ENCODE data around the gene FABP6. TPM values are rescaled to one million over a fixed set of nuclear protein-coding genes. Genes with fewer than 3 reads are reported as not detected.

FABP6 gene
- total and polyA plus RNA-seq, 9 of the 15 experiments (the other 6 are each of a cell fraction or from before 2014, with no cell fraction given) = 0.11 to 0.33 (median 0.21) TPM; not detected in 4

DNA sequence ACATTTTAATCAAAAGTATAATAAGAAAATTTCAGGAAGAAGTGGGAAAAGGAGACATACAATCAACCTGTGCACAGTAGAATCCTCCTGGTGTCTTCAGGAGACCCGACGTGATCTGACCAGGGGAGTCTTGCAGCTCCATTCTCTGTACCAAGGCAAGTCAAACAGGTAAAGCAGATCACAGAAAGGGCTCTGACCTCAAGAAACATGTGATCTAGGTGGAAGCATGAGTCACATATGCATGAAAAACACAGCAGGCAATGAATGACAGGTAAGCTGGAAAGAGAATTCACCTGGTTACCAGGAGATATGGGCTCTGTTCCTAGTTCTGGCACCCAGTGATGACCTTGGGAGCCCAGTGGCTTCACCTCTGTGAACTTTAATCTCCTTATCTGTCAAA, 19.4 kb upstream of the FABP6 start:
- Histone ChIP-seq H3K36me3 (ENCODE audit: control insufficient read depth, insufficient read depth, low read length) (no peaks in the 10 kb centered on the region), H3K9ac (ENCODE audit: insufficient read depth in 1 of 2, low read depth in 2 of 2, low read length in 2 of 2) (no peak overlapping the region), H3K9me3 (replicated peaks; ENCODE audit: control insufficient read depth, insufficient read depth, low read depth, low read length) (0 out of 2 replicates have a peak, but pooled peaks cover 1% of the 10 kb centered on the region), H3K27me3 (ENCODE audit: control insufficient read depth in 2 of 2, insufficient read depth in 2 of 2, low read length in 2 of 2) (peaks cover 17 to 34% of the 10 kb centered on the region in 2 experiments), H3K4me3 (no peak overlapping the region), H3K4me2 (ENCODE audit: insufficient read depth, low read length) (no peak overlapping the region), H3K9me1 (ENCODE audit: control insufficient read depth, insufficient read depth, low read length) (no peaks in the 10 kb centered on the region), H2AFZ (ENCODE audit: low read depth, low read length) (no peak overlapping the region), H3K27ac (ENCODE audit: extremely low read depth, low read depth, low read length) (no peak overlapping the region), H3K79me2 (ENCODE audit: control insufficient read depth, insufficient read depth, low read length) (no peaks in the 10 kb centered on the region), H3K4me1 (replicated peaks in 1 of 2; ENCODE audit: control insufficient read depth in 2 of 2, insufficient read depth in 2 of 2, low read length in 2 of 2) (no peaks in the 10 kb centered on the region), H4K20me1 (replicated peaks; ENCODE audit: control insufficient read depth, insufficient read depth, low read length) (no peaks in the 10 kb centered on the region)
- DNase-seq (ENCODE audit: extremely low read depth in 1 of 4, low spot score in 3 of 4) (no peak), ATAC-seq (no peak), FAIRE-seq (no peak)
- intact Hi-C loops (cut with micrococcal nuclease) = no loop called here
- BruUV-seq (replicated peaks) = no TSS peak
- POLR2A ChIA-PET = interaction anchor here (1.2 kb wide), 1 partner anchor 11 kb away, joined by 3 read pairs; no protein-coding TSS in a partner anchor
- CTCF ChIA-PET (ENCODE audit: low intra/inter-chr PET ratio) = no interaction called here
- in situ Hi-C loops (cut with MboI) = no loop called here
- TF ChIP-seq TBL1XR1 (IDR thresholded peaks at IDR 0.05; ENCODE audit: low read length in 2 of 2) (no peak), TBP (optimal IDR thresholded peaks at IDR 0.05; ENCODE audit: low read depth, low read length) (no peak)
- TF ChIP-seq, protein P1, sequence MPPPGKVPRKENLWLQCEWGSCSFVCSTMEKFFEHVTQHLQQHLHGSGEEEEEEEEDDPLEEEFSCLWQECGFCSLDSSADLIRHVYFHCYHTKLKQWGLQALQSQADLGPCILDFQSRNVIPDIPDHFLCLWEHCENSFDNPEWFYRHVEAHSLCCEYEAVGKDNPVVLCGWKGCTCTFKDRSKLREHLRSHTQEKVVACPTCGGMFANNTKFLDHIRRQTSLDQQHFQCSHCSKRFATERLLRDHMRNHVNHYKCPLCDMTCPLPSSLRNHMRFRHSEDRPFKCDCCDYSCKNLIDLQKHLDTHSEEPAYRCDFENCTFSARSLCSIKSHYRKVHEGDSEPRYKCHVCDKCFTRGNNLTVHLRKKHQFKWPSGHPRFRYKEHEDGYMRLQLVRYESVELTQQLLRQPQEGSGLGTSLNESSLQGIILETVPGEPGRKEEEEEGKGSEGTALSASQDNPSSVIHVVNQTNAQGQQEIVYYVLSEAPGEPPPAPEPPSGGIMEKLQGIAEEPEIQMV (tag; conservative IDR thresholded peaks at IDR 0.05; ENCODE audit: low read depth) = no peak
- 3% methylated on average over 2 of the region's 2 CpGs for WGBS (ENCODE audit: insufficient coverage, low coverage, missing lambda C conversion rate)

- Histone ChIP-seq H3K4me2 (ENCODE audit: insufficient read depth, low read length) (no peak overlapping the region), H3K4me1 (replicated peaks in 1 of 2; ENCODE audit: control insufficient read depth in 2 of 2, insufficient read depth in 2 of 2, low read length in 2 of 2) (no peaks in the 10 kb centered on the region), H3K9me1 (ENCODE audit: control insufficient read depth, insufficient read depth, low read length) (no peaks in the 10 kb centered on the region), H3K27me3 (ENCODE audit: control insufficient read depth in 2 of 2, insufficient read depth in 2 of 2, low read length in 2 of 2) (peaks cover 18 to 38% of the 10 kb centered on the region in 2 experiments), H3K79me2 (ENCODE audit: control insufficient read depth, insufficient read depth, low read length) (no peaks in the 10 kb centered on the region), H3K27ac (ENCODE audit: extremely low read depth, low read depth, low read length) (no peak overlapping the region), H3K9ac (ENCODE audit: insufficient read depth in 1 of 2, low read depth in 2 of 2, low read length in 2 of 2) (no peak overlapping the region), H3K4me3 (no peak overlapping the region), H3K36me3 (ENCODE audit: control insufficient read depth, insufficient read depth, low read length) (no peaks in the 10 kb centered on the region), H4K20me1 (replicated peaks; ENCODE audit: control insufficient read depth, insufficient read depth, low read length) (no peaks in the 10 kb centered on the region), H3K9me3 (replicated peaks; ENCODE audit: control insufficient read depth, insufficient read depth, low read depth, low read length) (0 out of 2 replicates have a peak, but pooled peaks cover 1% of the 10 kb centered on the region), H2AFZ (ENCODE audit: low read depth, low read length) (no peak overlapping the region)
- WGBS (ENCODE audit: insufficient coverage, low coverage, missing lambda C conversion rate) = 14% methylated on average over 9 of the region's 9 CpGs
- no TSS peak for BruUV-seq (replicated peaks)
- in situ Hi-C loops (cut with MboI) (no loop called here), intact Hi-C loops (cut with micrococcal nuclease) (no loop called here)
- FAIRE-seq (no peak), ATAC-seq (no peak), DNase-seq (ENCODE audit: extremely low read depth in 1 of 4, low spot score in 3 of 4) (no peak)
- ChIA-PET CTCF (ENCODE audit: low intra/inter-chr PET ratio) (no interaction called here), POLR2A (interaction anchor here (1.0 to 1.2 kb wide), 2 partner anchors 10 to 19 kb away, joined by 3 to 4 read pairs; no protein-coding TSS in a partner anchor)
- TF ChIP-seq HEY1 (CRISPR knock-in tag; IDR thresholded peaks at IDR 0.05; ENCODE audit: borderline replicate concordance) (no peak), POLR2AphosphoS5 (IDR thresholded peaks at IDR 0.05; ENCODE audit: control insufficient read depth, insufficient read depth, low read depth, low read length) (no peak), U2AF1 (optimal IDR thresholded peaks at IDR 0.05; ENCODE audit: low read depth, low read length) (no peak), PBX2 (CRISPR knock-in tag; IDR thresholded peaks at IDR 0.05; ENCODE audit: low read depth) (no peak), PBX2 (tag; conservative IDR thresholded peaks at IDR 0.05; ENCODE audit: low read depth) (no peak), RFX7 (CRISPR knock-in tag; IDR thresholded peaks at IDR 0.05) (no peak), ZNF212 (CRISPR knock-in tag; IDR thresholded peaks at IDR 0.05) (no peak)
- TF ChIP-seq, protein P2, sequence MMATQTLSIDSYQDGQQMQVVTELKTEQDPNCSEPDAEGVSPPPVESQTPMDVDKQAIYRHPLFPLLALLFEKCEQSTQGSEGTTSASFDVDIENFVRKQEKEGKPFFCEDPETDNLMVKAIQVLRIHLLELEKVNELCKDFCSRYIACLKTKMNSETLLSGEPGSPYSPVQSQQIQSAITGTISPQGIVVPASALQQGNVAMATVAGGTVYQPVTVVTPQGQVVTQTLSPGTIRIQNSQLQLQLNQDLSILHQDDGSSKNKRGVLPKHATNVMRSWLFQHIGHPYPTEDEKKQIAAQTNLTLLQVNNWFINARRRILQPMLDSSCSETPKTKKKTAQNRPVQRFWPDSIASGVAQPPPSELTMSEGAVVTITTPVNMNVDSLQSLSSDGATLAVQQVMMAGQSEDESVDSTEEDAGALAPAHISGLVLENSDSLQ (IDR thresholded peaks at IDR 0.05) = no peak
Measured at GRCh38 chr5:160210606-160211005, 18.7 kb upstream of the FABP6 start.

Measured in K562 (cell line).